PC-9 (cell line): Measurements from ENCODE around the gene MOB1A. TPM values are rescaled to one million over a fixed set of nuclear protein-coding genes. Genes with fewer than 3 reads are reported as not detected.

Experiments
- BruUV-seq: library from RNA; stranded (reverse); fragments of 400-500 nt; replicated peaks from 2 replicates; lab custom pipeline; 2021; lab: Mats Ljungman, UMichigan
- CTCF ChIA-PET: fragments of 300-600 bp; sonication (Branson Sonifier 250); formaldehyde crosslinking; loops from one replicate; lab custom pipeline; 2022; ENCODE audit warnings: antibody characterized with exemption; lab: Charles Lee
- POLR2A ChIA-PET: fragments of 300-600 bp; sonication (Branson Sonifier 250); formaldehyde crosslinking; loops from one replicate; lab custom pipeline; 2022; ENCODE audit warnings: antibody characterized with exemption; ENCODE audit not compliant: unreplicated experiment; lab: Charles Lee
- DNase-seq, 2 experiments: peaks; one replicate each; pipeline versions ENCODE4 v3.0.0 to v3.0.0-alpha.2; 2015 to 2022; ENCODE audit warnings: mixed read lengths in 1 of 2
- H2AFZ ChIP-seq: fragments of 200-600 bp; sonication (generic); 2 replicates; pipeline ENCODE4 v1.8.1; 2017; ENCODE audit warnings: antibody characterized with exemption
- H3F3A ChIP-seq: fragments of 200-600 bp; sonication (generic); 2 replicates; pipeline ENCODE4 v1.8.1; 2017; ENCODE audit warnings: antibody characterized with exemption, mild to moderate bottlenecking, low read depth; ENCODE audit not compliant: insufficient read depth
- H3K27ac ChIP-seq: fragments of 200-600 bp; sonication (generic); 2 replicates; pipeline ENCODE4 v1.6.1; 2016; ENCODE audit warnings: mixed run types
- H3K27me3 ChIP-seq: fragments of 200-600 bp; sonication (generic); 2 replicates; pipeline ENCODE4 v1.6.1; 2016; ENCODE audit warnings: low read depth, mixed run types; ENCODE audit not compliant: insufficient read depth
- H3K36me3 ChIP-seq: fragments of 200-600 bp; sonication (generic); 2 replicates; pipeline ENCODE4 v1.6.1; 2016; ENCODE audit warnings: low read depth, mixed run types
- H3K4me1 ChIP-seq: fragments of 200-600 bp; sonication (generic); replicated peaks from 2 replicates; pipeline ENCODE4 v1.6.1; 2016; ENCODE audit warnings: mixed run types; ENCODE audit not compliant: insufficient read depth
- H3K4me2 ChIP-seq: fragments of 200-600 bp; sonication (generic); 2 replicates; pipeline ENCODE4 v1.6.1; 2017; ENCODE audit warnings: mixed run types
- H3K4me3 ChIP-seq: fragments of 200-600 bp; sonication (generic); 2 replicates; pipeline ENCODE4 v1.6.1; 2016; ENCODE audit warnings: mixed run types
- H3K79me2 ChIP-seq: fragments of 200-600 bp; sonication (generic); 2 replicates; pipeline ENCODE4 v1.6.1; 2017; ENCODE audit warnings: low read depth, mixed run types
- H3K9me2 ChIP-seq: fragments of 200-600 bp; sonication (generic); 2 replicates; pipeline ENCODE4 v1.8.1; 2017; ENCODE audit warnings: mild to moderate bottlenecking; ENCODE audit not compliant: insufficient read depth
- H3K9me3 ChIP-seq: fragments of 200-600 bp; sonication (generic); 2 replicates; pipeline ENCODE4 v1.8.1; 2016; ENCODE audit warnings: low read depth; ENCODE audit not compliant: insufficient read depth
- H4K20me1 ChIP-seq: fragments of 200-600 bp; sonication (generic); 2 replicates; pipeline ENCODE4 v1.8.1; 2017; ENCODE audit not compliant: insufficient read depth
- EZH2 ChIP-seq: fragments of 200-600 bp; sonication (generic); IDR thresholded peaks from 2 replicates; pipeline ENCODE4 v1.8.0; 2017; ENCODE audit warnings: antibody characterized with exemption, low read depth
- intact Hi-C: fragments of 100-400 bp; cut with micrococcal nuclease; formaldehyde crosslinking; loops from one replicate; pipeline ENCODE4 v1.10.0; 2022; ENCODE audit not compliant: unreplicated experiment
- total RNA-seq: library from RNA; stranded (reverse); gene quantifications from 2 replicates; pipeline ENCODE4 v1.2.3, GENCODE V29; 2021
- TF ChIP-seq, protein P1 (sequence below): fragments of 200-600 bp; sonication (generic); conservative IDR thresholded peaks from 2 replicates; pipeline ENCODE4 v1.6.1; 2017; ENCODE audit warnings: mixed run types, antibody characterized with exemption, mild to moderate bottlenecking, moderate library complexity

MOB1A gene
- total RNA-seq, 1 experiment from 2014 or later = 143 TPM

DNA sequence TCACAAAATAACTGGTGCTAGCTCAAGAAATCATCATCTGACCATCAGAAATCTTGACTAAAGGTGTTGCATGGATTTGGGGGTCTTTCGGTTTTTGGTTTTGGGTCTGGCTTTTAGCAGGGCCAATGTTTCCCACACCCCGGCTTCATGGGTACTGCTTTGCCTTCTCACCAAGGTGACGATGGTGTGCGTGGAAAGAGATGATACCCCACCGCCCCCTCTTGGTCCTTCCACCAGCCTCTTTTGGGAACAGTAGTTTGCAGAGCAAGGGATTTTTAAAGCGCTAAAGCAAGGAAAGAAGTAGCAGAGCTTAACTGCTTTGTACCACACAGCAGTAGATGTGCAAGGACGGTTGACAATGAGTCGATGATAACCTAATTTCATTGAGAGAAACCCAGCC lies 73.3 kb downstream of the MOB1A start:
- Histone ChIP-seq H4K20me1 (peaks cover 3% of the 10 kb centered on the region; the same call in 1 of the 2 replicates), H3K4me1 (no peaks in the 10 kb centered on the region), H3K36me3 (no peaks in the 10 kb centered on the region), H3K4me3 (no peak overlapping the region), H3K27ac (no peak overlapping the region), H3F3A (no peaks in the 10 kb centered on the region), H3K9me3 (no peaks in the 10 kb centered on the region), H3K27me3 (no peaks in the 10 kb centered on the region), H3K9me2 (no peaks in the 10 kb centered on the region), H3K4me2 (no peak overlapping the region), H3K79me2 (no peaks in the 10 kb centered on the region), H2AFZ (no peak overlapping the region)
- no peak for DNase-seq
- intact Hi-C loops = no loop called here
- no TSS peak for BruUV-seq
- TF ChIP-seq, protein P1, sequence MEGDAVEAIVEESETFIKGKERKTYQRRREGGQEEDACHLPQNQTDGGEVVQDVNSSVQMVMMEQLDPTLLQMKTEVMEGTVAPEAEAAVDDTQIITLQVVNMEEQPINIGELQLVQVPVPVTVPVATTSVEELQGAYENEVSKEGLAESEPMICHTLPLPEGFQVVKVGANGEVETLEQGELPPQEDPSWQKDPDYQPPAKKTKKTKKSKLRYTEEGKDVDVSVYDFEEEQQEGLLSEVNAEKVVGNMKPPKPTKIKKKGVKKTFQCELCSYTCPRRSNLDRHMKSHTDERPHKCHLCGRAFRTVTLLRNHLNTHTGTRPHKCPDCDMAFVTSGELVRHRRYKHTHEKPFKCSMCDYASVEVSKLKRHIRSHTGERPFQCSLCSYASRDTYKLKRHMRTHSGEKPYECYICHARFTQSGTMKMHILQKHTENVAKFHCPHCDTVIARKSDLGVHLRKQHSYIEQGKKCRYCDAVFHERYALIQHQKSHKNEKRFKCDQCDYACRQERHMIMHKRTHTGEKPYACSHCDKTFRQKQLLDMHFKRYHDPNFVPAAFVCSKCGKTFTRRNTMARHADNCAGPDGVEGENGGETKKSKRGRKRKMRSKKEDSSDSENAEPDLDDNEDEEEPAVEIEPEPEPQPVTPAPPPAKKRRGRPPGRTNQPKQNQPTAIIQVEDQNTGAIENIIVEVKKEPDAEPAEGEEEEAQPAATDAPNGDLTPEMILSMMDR = no peak
- TF ChIP-seq EZH2 = no peak
- CTCF ChIA-PET = no interaction called here
- POLR2A ChIA-PET = no interaction called here

DNA sequence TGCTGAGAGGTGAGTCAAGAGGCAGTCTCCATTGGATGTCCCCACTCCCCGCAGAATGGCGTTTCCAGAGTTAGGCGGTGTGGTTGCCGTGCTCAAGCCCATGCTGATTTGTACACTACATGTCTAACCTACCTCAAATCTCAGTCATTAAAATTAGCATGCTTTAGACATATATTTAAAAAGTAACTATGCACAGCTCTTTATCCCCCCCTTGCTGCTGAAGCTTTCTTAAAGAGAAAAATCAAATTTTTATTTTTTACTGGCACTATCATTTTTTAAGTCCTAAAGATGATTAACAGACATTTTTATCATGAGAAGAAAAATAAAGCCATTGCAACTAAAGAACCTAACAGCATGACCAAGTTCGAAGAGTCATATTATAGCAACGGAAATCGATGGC lies 73.8 kb downstream of the MOB1A start:
- ChIA-PET POLR2A (no interaction called here), CTCF (no interaction called here)
- Histone ChIP-seq H3K27ac (no peak overlapping the region), H3K4me2 (no peak overlapping the region), H3F3A (no peaks in the 10 kb centered on the region), H3K4me1 (no peaks in the 10 kb centered on the region), H3K9me2 (no peaks in the 10 kb centered on the region), H3K4me3 (no peak overlapping the region), H3K9me3 (no peaks in the 10 kb centered on the region), H3K79me2 (no peaks in the 10 kb centered on the region), H3K36me3 (0 out of 2 replicates have a peak, but pooled peaks cover under 1% of the 10 kb centered on the region), H2AFZ (no peak overlapping the region), H3K27me3 (no peaks in the 10 kb centered on the region), H4K20me1 (peaks cover 3% of the 10 kb centered on the region; the same call in 1 of the 2 replicates)
- intact Hi-C loops = no loop called here
- TF ChIP-seq EZH2 = no peak
- TF ChIP-seq, protein P1 = peak; percentile 30; the same call in 1 of the 2 replicates
- no TSS peak for BruUV-seq
- DNase-seq = no peak

DNA sequence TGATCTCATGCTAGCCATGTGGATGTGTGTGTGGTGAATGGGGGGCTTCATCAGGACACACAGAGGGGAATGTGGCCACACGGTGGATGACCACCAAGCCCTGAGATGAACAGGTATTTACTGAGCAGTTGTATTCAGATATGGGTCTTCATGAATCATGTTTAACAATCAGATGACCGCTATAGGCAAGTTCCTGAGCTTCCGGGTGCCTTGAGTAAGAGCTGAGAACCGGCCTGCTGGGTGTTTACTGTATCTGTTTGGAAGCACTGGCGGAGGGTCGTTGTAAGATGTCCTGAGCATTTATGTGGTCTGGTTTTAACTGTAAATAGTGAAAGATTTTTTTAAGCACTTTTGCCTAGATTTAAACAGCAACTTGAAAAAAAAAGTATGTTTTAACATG lies 74.9 kb downstream of the MOB1A start:
- no peak for TF ChIP-seq EZH2
- TF ChIP-seq, protein P1 = no peak
- Histone ChIP-seq H3F3A (no peaks in the 10 kb centered on the region), H4K20me1 (peaks cover 3% of the 10 kb centered on the region; the same call in 1 of the 2 replicates), H3K9me3 (no peaks in the 10 kb centered on the region), H3K4me3 (no peak overlapping the region), H2AFZ (no peak overlapping the region), H3K27ac (no peak overlapping the region), H3K27me3 (no peaks in the 10 kb centered on the region), H3K79me2 (no peaks in the 10 kb centered on the region), H3K9me2 (no peaks in the 10 kb centered on the region), H3K36me3 (0 out of 2 replicates have a peak, but pooled peaks cover 4% of the 10 kb centered on the region), H3K4me2 (no peak overlapping the region), H3K4me1 (no peaks in the 10 kb centered on the region)
- no peak for DNase-seq
- intact Hi-C loops = no loop called here
- ChIA-PET CTCF (no interaction called here), POLR2A (no interaction called here)
- BruUV-seq = no TSS peak

Other genes starting within 250 kb of the MOB1A start
- gene TET3, start 194.0 kb downstream of the MOB1A start, total RNA-seq = 17.1 and 19.1 TPM in 2 replicates
- gene BOLA3, start 31.0 kb downstream of the MOB1A start, total RNA-seq = 28.2 and 30.4 TPM in 2 replicates
- 192 and 197 TPM in 2 replicates for gene MTHFD2, start 19.7 kb upstream of the MOB1A start, total RNA-seq
- gene SLC4A5, start 164.5 kb upstream of the MOB1A start, total RNA-seq = 1.2 TPM in 1 of 2 replicates, not detected in the other
- 130 and 147 TPM in 2 replicates for gene DCTN1, start 201.4 kb upstream of the MOB1A start, total RNA-seq
- gene C2orf81, start 242.7 kb upstream of the MOB1A start, total RNA-seq = 9.8 and 12.0 TPM in 2 replicates
- gene WDR54, start 242.9 kb upstream of the MOB1A start, total RNA-seq = 46.7 and 53.0 TPM in 2 replicates